ENCODE data around the gene CYLD. TPM values are rescaled to one million over a fixed set of nuclear protein-coding genes. Genes with fewer than 3 reads are reported as not detected.

CYLD gene
- total RNA-seq, 1 donor from 2014 or later, result 51.2 TPM

DNA sequence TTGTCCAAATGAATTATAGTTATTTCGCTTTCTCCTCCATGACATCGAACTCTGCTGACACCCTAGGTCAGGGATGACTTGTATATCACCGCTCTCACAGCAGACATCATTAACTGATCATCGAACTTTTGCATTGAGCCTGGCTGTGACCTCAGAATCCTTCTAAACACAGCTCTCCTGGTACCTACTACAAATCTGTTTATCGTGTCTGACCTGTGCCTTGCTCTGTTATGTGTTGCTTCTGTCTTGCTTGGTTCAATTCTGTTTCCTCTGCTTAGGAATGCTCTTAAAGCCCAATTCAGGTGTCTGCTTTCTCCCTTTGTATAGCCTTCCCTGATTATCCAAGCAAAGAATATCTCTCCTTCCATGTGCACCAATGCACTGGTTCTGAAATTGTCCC, 78.3 kb downstream of the CYLD start:
- no peak for DNase-seq

DNA sequence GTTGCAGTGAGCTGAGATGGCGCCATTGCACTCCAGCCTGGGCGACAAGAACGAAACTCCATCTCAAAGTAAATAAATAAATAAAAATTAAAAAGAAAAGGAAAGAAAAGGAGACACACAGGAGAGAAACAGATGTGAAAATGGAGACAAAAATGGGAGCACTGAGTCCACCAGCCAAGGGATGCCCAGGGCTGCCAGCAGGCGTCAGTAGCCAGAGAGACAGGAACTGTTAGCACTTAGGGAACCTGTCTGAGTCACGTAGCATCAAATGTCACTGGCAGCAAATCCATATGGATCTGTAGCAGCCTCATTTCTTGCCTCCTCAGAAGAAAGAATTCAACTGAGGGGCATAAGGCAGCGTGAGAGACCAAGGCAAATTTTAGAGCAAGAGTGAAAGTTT, 79.7 kb downstream of the CYLD start:
- DNase-seq, result no peak

DNA sequence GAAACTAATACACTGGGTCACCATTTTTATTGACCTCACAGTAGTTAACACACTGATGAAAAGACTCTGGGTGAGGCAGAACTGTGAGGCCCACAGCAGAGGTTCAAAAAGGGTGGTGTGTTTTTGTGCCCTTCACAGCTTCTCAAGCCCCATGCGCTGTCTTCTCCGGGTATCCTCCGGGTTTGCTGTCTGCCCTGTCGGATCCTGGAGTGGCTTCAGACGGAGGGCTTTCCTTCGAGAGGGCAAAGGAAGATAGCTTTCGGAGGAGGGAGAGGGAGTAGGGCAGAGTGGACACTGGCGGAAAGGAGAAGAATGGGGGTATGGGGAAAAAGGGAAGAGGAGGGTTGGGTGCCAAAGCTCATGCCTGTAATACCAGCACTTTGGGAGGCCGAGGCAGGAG, 80.8 kb downstream of the CYLD start:
- no peak for DNase-seq

DNA sequence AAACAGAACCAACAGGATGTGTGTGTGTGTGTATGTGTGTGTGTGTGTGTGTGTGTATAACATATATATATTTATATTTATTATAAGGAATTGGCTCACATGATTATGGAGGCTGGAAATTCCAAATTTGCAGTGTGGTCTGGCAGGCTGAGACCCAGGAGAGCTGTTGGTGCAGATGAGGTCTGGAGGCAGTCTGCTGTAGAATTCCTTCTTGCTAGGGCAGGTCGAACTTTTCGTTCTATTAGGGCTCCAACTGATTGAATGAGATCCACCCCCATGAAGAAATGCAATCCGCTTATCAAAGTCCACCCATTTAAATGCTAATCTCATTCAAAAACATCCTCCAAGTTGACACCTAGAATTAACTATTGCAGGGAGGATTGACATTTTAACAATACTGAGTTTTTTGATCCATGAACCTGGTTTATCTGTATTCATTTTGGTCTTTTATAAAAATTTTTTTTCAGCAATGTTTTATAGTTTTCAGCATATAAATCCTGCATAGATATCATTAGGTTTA, 85.0 kb downstream of the CYLD start:
- no peak for DNase-seq

DNA sequence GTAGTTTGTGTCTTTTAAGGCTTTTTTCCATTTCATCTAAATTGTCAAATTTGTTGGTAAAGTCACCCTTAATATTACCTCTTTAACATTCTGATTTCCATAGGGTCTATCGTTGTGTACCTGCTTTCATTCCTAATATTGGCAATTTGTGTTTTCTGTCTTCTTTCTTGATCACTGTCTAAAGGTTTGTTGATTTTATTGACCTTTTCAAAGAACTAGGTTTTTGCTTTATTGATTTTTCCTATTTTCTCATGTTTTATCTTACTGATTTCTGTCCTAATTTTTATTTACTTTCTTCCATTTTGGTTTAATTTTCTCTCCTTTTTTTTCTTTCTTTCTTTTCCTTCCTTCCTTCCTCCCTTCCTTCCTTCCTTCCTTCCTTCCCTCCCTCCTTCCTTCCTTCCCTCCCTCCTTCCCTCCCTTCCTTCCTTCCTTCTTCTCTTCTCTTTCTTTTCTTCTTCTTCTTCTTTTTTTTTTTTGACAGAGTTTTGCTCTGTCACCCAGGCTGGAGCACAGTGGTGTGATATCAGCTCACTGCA, 86.3 kb downstream of the CYLD start:
- no peak for DNase-seq

DNA sequence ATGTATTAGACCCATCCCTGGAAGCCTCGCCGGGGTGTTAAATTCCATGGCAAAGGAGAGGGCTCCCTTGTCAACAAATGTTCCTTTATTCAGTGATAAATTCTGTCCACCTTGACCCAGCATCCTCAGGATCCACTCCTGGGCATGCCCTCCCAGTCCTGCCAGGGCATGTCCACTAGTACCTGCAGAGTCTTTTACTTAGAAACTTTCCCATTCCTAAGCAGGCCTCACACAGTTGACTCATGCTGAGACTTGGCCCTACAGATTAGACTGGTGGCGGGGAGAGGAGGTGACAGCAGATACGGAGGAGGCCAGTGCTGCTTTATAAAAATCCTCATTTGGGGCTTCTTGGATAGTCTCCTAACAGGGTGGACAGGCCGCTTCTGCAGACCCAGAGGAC, 88.8 kb downstream of the CYLD start:
- DNase-seq, result no peak

DNA sequence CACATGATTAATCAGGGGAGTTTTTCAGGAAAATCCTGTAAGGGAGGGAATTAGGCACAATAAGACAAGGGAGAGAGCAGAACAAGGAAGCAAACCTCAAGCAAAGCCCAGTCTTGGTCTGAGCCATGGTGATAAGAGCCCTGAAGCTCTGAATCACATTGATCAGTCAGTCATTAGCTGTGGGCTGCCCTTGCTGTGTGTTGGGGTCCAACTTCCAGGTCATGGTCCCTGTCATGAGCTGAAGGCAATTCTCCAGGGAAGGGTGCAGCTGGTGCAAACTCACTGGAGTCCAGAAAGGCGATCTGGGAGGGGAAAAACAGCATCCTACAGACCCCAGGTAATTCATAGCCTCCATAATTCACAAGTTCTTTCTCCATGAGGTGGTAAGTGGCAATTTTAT, 89.9 kb downstream of the CYLD start:
- no peak for DNase-seq

DNA sequence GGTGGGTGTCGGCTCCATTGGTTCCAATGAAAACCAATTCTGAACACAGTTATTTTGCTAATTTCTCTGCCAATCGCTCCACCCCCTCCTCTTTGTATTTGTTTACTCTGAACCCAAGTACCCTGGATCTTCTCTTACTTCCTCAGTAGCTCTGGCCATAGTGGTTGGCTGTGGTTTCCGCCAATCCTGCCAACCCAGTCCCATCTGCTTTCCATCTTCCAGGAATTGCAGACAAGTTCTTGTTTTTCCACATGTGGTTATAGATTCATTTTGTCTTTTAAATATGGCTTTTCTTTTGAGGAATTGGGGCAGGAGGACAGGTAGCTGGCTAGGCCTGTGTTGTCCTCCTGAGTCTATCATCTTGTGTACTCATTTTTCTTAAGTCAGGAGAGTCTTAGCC, 92.0 kb downstream of the CYLD start:
- no peak for DNase-seq

DNA sequence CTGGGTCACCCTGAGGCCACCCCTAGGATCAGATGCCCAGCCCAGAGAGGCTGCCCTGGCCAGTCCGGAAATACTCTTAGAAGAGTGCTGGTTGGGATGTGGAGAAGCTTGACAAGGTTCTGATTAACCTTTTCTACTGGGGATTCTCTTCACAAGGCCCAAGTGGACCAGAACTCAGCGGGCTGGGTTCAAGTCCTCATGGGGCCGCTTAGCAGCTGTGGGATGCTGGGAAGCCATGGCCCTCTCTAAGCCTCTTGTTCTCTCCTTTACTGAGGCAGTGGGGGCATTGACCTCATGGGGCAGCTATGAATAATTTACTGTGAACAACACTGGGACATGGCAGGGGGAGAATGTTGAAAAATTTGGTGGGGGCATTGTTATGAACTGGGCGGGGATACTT, 92.8 kb downstream of the CYLD start:
- no peak for DNase-seq

DNA sequence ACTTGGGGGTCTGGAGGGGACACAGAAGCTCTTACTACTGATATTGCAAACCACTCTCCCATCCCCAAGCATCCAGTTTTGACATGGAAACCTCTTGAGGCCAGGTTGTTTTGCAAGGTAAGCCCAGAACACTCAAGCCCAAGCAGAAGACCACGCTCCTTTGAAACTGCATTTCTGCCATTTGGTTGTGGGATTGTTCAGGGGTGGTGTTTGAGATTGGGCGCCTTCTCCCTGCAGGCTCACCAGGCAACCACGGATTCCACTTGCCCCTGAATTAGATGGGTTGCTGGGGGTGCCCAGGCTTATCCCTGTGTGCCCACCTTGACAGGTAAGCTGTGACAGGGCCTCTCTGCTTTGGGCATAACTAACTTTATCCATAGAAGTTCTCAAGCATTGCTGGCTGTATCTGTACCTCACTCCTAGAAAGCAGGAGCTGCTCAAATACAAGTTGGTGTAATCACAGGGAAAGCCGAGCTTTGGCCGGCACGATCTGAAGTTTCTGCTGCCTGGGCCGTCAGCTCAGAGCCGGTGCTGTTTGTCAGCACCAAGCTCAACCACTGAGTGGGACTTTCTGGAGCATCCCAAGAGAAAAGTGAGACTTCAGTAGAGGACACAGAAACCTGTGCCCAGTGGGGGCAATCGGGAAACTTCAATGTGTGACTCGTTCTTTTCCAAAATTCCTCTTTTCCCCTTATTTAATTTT, 93.6 kb downstream of the CYLD start:
- DNase-seq, result no peak

DNA sequence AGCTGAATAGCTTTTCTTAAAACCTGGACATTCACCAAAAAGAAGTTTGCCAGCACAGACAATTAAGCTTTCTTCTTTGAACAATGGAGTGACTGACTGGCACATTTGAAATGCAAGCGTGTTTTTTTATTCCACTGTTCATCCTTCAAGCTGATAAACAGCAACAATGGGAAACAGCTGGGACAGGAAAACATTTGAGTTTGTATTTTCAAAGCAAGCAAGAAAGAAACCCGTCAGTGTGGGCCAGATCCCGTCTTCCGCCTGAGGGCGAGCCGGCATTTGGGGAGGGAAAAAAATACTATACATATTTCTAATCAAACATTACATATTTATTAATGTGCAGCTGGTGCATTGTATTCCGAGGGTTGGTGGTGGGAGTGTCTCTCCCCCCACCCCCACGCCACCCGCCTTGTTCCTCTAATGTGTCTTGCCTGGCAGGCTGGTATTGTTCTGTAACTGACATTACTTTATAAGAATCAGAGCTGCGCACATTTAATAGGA, 94.3 kb downstream of the CYLD start:
- no peak for DNase-seq

DNA sequence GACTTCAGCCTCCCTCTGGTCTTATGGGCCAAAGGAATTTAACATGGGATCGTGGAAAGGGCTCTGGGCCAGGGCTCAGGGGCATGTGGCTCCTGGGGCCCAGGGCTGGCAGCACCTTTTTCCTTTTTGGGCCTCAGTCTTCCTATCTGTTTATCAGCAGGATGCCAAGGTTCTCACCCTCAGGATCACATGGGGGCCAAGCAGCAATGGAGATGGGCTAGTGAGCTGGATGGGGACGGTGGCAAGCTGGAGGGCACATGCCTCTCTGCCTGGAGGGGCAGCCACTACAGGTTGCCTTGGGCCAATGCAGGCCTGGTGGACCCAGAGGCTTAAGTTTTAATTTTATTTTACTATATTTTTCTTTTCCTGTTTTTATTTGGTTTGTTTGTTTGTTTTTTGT, 95.4 kb downstream of the CYLD start:
- DNase-seq, result no peak

DNA sequence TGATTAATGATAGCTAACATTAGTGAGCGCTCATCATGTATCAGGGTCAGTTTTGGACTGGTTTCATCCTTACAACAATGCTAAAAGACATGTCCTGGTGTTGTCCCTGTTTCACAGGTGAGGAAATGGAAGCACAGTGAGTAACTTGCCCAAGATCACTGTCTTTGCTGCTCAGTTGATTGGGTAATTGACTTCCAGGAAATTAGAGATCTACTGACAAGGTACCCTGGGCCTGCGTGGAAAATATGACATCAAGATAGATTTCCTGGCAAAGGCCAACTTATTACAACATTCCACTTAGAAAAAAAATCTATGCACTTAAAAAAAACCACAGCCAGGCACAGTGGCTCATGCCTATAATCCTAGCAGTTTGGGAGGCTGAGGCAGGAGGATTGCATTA, 96.3 kb downstream of the CYLD start:
- no peak for DNase-seq

DNA sequence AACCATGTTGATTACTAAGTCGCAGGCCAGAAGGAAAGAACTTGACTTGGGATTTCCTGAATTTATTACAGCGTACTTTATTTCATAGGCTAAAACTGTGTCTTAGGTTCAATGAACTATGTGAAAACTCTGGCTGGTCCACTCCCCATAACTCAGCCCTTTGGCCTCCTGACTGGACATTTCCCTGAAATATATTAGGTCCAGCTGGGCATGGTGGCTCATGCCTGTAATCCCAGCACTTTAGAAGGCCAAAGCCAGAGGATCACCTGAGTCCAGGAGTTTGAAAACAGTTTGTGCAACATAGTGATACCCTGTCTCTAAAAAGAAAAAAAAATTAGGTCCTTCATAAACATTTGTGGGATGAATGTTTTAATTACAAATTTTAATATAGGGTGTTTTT, 97.0 kb downstream of the CYLD start:
- DNase-seq, result no peak

DNA sequence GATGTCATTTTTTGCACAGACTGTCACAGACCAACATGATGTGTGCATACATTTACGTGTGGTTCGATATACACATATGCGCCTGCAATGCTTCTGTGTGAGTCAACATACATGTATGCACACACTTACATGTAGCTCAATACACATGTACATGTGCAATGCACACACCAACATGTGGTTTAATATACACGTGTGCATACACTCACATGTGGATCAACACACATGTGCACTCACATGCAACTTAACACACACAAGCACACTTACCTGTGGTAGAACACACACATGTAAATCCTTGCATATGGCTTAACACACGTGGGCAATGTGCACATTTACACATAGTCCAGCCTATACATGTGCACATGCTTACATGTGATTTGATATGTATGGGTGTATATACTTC, 97.5 kb downstream of the CYLD start:
- DNase-seq, result no peak

DNA sequence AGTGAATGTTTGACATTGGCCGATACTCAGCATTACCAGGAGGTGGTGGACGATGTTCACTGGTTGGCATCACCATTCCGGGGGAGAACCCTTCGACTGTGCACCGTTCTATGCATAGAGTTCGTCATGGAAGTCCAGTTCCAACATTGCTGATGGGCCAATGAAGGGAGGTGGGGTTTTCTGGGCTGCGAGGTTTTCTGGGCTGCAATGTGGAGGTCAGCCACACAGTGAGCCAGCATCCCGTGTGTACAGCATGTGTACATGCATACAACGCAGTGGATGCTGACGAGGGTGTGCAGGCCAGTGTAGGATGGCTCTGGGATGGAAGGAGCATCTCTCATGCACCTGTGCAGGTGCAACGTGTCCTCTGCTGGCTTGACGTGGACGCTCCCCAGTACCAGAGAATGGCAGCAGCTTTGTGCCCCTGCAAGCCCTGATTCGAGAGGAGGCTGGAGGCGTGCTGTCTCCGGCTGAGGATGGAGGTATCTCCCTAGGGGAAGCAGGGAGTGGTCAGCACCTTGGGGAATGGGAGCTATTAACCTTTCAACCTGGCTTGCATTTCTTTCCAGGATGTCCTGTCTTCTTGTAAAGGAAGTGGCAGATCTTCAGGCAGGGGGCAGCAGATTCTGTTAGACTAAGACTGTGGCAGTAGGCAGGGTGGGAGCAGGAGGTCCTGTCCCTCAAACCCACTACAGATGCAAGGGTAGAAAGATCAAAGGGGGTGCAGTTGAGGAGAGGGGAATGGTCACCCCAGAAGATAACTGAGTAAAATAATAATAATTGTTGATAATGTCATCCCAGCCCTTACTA, 98.2 kb downstream of the CYLD start:
- no peak for DNase-seq

DNA sequence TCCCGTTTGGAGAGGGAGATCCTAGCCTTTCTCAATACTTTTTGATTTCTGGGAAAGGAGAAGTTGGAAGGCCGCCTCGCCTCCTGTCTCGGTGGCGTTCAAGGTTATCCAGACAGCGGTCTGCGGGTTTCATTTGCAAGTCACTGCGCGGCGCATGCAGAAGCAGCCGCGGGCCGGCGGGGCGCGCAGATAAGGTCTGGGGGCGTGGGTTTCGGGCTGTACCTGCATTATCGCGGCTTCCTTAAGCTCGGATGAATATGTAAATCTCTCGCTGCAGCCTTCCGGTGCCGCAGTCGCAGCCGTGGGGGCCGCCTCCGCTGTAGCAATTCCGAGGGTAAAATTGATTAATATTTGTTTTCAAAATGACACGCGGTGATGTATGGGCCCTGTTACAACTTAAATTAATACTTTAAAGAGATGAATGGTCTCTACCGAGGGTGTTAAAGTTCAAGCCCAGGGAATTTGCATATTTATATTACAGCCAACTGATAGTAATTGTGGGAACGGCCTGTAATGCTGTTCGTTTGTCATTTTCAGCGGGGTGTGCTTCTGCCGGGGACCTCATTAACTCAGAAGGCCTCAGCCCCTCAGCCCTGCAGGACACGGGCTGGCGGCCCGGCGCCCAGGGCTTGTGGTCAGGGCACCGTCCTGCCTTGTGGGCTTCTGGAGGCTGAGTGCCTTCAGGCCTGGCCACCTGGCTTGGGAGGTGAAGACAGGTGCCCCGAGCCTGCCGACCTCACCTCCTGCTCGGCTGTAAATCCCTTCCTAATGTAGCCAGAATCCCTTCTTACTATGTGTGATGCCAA, 99.4 kb downstream of the CYLD start:
- DNase-seq, result no peak

DNA sequence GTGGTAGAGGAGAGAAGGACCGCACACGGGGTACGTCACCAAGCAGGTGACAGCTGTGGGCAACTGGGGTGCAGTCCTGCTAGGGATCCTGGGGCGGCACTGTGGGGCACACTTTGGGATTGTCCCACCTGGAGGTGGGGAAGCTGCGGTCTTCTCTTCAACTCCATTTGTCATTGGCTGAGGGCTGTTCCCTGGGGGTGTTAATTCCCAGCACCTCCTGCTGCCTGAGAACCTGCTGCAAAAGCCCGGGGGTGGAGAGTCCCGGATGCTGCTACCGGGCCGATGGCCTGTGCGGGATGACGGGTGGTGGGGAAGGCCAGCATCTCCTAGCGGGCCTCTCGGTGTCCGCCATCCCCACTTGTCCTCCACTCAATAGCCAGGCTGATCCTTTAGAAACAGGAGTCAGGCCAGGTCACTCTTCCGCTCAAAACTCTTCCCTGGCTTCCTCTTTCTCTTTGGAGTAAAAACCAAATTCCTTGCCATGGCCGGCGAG, 100.2 kb downstream of the CYLD start:
- no peak for DNase-seq

DNA sequence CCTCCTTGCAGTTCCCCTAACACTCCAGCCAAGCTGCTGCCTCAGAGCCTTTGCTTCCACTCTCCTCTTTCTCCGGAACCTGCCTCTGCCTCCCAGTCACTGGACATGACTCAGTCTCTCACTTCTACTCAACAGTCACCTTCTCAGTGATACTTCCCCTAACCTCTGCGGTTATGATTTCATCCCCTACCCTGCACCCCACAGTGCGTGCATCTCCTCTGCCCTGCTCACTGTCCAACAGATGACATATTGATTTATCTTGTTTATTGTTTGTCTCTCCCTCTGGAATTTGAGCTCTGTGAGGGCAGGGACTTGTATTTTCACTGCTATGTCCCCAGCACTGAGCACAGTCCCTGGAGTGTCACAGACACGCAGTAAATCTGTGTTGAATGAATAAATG, 100.7 kb downstream of the CYLD start:
- DNase-seq, result no peak

DNA sequence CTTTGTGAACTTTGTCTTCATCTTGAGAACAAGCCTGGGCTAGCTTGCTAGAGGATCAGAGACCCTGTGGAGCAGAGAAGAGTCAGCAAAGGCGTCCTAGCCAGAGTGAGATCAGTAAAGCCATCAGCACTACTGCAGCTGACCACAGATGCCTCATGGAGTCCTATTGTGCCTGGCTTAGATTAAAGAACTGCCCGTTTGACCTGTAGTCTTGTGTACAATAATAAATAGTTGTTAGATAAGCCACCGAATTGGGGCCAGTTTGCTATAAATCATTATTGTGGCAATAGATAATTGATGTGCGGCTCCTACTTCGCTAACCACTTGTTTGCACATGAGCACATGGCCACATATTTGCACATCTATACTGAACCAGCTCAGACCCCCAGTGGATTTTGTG, 103.0 kb downstream of the CYLD start:
- DNase-seq, result no peak

DNA sequence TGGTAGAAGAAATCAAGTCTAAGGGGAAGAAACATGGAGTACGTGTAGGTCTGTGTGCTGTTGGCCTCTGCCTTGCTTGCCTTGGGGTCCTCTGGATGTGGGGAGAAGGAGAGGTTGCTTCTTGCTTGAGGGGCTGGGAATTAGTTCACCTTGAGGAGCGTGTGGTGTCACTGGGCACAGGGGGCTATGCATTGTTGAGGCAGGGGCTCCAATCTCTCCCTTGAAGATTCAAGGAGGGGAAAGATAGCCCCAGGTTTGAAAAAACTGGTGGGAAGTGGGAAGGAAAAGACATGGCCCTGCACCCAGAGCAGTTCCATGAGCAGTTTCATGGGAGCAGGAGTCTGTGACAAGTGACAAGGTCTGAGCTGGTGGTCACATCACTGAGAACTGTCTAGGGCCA, 103.4 kb downstream of the CYLD start:
- DNase-seq, result no peak

DNA sequence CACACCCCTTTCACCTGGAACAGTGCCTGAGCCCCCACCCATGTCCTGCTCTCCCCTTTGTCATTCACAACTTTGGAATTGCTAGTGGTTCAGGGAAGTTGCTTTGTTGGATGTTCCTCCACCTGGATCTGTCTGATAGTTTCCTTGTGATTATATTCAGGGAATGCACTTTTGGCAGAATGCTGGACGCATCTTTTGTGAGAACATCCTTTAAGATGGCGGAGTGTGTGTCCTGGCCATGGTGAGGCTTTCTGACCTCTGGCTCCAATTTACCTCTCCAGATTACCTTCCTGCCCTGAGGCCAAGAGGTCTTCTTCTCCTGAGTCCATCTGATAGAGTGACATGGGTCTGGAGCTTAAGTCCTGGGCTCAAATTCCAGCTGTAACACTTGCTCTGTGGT, 104.6 kb downstream of the CYLD start:
- DNase-seq, result no peak

Measured in occipital lobe (tissue), 2 donors.